ENCODE data around the gene SHISA7. TPM values are rescaled to one million over a fixed set of nuclear protein-coding genes. Genes with fewer than 3 reads are reported as not detected.

Gene SHISA7
- total RNA-seq, 1 donor from 2014 or later = not detected

- Mint-ChIP-seq H3K27ac (ENCODE audit: unreplicated experiment) (no peak overlapping the region), H3K36me3 (ENCODE audit: low read depth, unreplicated experiment) (peaks cover 8% of the 10 kb centered on the region), H3K4me3 (ENCODE audit: unreplicated experiment) (no peak overlapping the region)
Measured at GRCh38 chr19:55457683-55458457, 14.8 kb upstream of the SHISA7 start.

GRCh38 chr19:55456347-55456746, 13.2 kb upstream of the SHISA7 start:
- peaks cover 5% of the 10 kb centered on the region for H3K4me1 Mint-ChIP-seq (ENCODE audit: unreplicated experiment)
- no peaks in the 10 kb centered on the region for H3K9me3 Mint-ChIP-seq (ENCODE audit: unreplicated experiment)
- H3K36me3 Mint-ChIP-seq (ENCODE audit: low read depth, unreplicated experiment) = peaks cover 8% of the 10 kb centered on the region
- no peak overlapping the region for H3K27ac Mint-ChIP-seq (ENCODE audit: unreplicated experiment)
- peaks cover 22% of the 10 kb centered on the region for H3K27me3 Mint-ChIP-seq (ENCODE audit: unreplicated experiment)
- TF ChIP-seq CTCF (IDR thresholded peaks at IDR 0.05; ENCODE audit: unreplicated experiment) = no peak
- DNase-seq (ENCODE audit: low spot score) = no peak
- H3K4me3 Mint-ChIP-seq (ENCODE audit: unreplicated experiment) = no peak overlapping the region

More at GRCh38 chr19:55457683-55458457, 14.8 kb upstream of the SHISA7 start:
- peaks cover 22% of the 10 kb centered on the region for H3K27me3 Mint-ChIP-seq (ENCODE audit: unreplicated experiment)
- DNase-seq (ENCODE audit: low spot score) = no peak
- peaks cover 5% of the 10 kb centered on the region for H3K4me1 Mint-ChIP-seq (ENCODE audit: unreplicated experiment)
- no peak for TF ChIP-seq CTCF (IDR thresholded peaks at IDR 0.05; ENCODE audit: unreplicated experiment)
- no peaks in the 10 kb centered on the region for H3K9me3 Mint-ChIP-seq (ENCODE audit: unreplicated experiment)

GRCh38 chr19:55455576-55456235, 12.6 kb upstream of the SHISA7 start:
- H3K27ac Mint-ChIP-seq (ENCODE audit: unreplicated experiment) = no peak overlapping the region
- H3K27me3 Mint-ChIP-seq (ENCODE audit: unreplicated experiment) = peaks cover 24% of the 10 kb centered on the region
- no peak for DNase-seq (ENCODE audit: low spot score)
- peaks cover 8% of the 10 kb centered on the region for H3K36me3 Mint-ChIP-seq (ENCODE audit: low read depth, unreplicated experiment)
- H3K9me3 Mint-ChIP-seq (ENCODE audit: unreplicated experiment) = no peaks in the 10 kb centered on the region
- H3K4me1 Mint-ChIP-seq (ENCODE audit: unreplicated experiment) = peaks cover 5% of the 10 kb centered on the region
- TF ChIP-seq CTCF (IDR thresholded peaks at IDR 0.05; ENCODE audit: unreplicated experiment) = no peak
- no peak overlapping the region for H3K4me3 Mint-ChIP-seq (ENCODE audit: unreplicated experiment)

GRCh38 chr19:55454787-55455243, 11.7 kb upstream of the SHISA7 start:
- Mint-ChIP-seq H3K9me3 (ENCODE audit: unreplicated experiment) (no peaks in the 10 kb centered on the region), H3K27ac (ENCODE audit: unreplicated experiment) (no peak overlapping the region), H3K4me1 (ENCODE audit: unreplicated experiment) (peaks cover 5% of the 10 kb centered on the region), H3K27me3 (ENCODE audit: unreplicated experiment) (peaks cover 25% of the 10 kb centered on the region), H3K4me3 (ENCODE audit: unreplicated experiment) (peak overlapping the region; percentile 59), H3K36me3 (ENCODE audit: low read depth, unreplicated experiment) (peaks cover 8% of the 10 kb centered on the region)
- TF ChIP-seq CTCF (IDR thresholded peaks at IDR 0.05; ENCODE audit: unreplicated experiment) = peak; percentile 77
- DNase-seq (ENCODE audit: low spot score) = peak; percentile 71
